ENCODE measurements around the gene RPS3. TPM values are rescaled to one million over a fixed set of nuclear protein-coding genes. Genes with fewer than 3 reads are reported as not detected.

RPS3 gene
- total and polyA plus RNA-seq, 2 of the 13 experiments (the other 11 are each of a cell fraction or from before 2014, with no cell fraction given), result 2,143 to 3,616 TPM

- TF ChIP-seq HMGXB3 (CRISPR knock-in tag; IDR thresholded peaks at IDR 0.05; ENCODE audit: borderline replicate concordance) (peak; percentile 89; the same call in 1 of the 2 replicates), KDM5B (CRISPR knock-in tag; IDR thresholded peaks at IDR 0.05; ENCODE audit: borderline replicate concordance) (peak; percentile 92; the same call in 1 of the 2 replicates), MTF2 (CRISPR knock-in tag; IDR thresholded peaks at IDR 0.05; ENCODE audit: borderline replicate concordance) (no peak), ZKSCAN8 (CRISPR knock-in tag; IDR thresholded peaks at IDR 0.05; ENCODE audit: borderline replicate concordance) (peak; percentile 72; the same call in 1 of the 2 replicates), SAFB2 (CRISPR knock-in tag; IDR thresholded peaks at IDR 0.05; ENCODE audit: borderline replicate concordance, low read depth) (peak; percentile 71), ZBTB43 (CRISPR knock-in tag; conservative IDR thresholded peaks at IDR 0.05) (0 out of 2 replicates have a peak, but pooled peaks have one; percentile 31), SIN3A (IDR thresholded peaks at IDR 0.05; ENCODE audit: borderline replicate concordance, low read depth, low read length) (no peak), FOXA1 (IDR thresholded peaks at IDR 0.05) (no peak), FOXA1 (CRISPR knock-in tag; IDR thresholded peaks at IDR 0.05) (no peak), ZNF792 (CRISPR knock-in tag; IDR thresholded peaks at IDR 0.05) (peak; percentile 96), ZNF12 (CRISPR knock-in tag; IDR thresholded peaks at IDR 0.05) (no peak), ZNF337 (CRISPR knock-in tag; IDR thresholded peaks at IDR 0.05; ENCODE audit: borderline replicate concordance, low read depth) (peak; percentile 90), IRF1 (CRISPR knock-in tag; IDR thresholded peaks at IDR 0.05; ENCODE audit: low read depth) (peak; percentile 83; the same call in 1 of the 2 replicates), ZNF296 (CRISPR knock-in tag; conservative IDR thresholded peaks at IDR 0.05) (0 out of 2 replicates have a peak, but pooled peaks have one; percentile 68), ZNF891 (CRISPR knock-in tag; IDR thresholded peaks at IDR 0.05) (peak; percentile 96), ZNF441 (CRISPR knock-in tag; IDR thresholded peaks at IDR 0.05; ENCODE audit: borderline replicate concordance) (peak; percentile 41; the same call in 1 of the 2 replicates), ZNF3 (CRISPR knock-in tag; IDR thresholded peaks at IDR 0.05) (no peak), ZNF597 (CRISPR knock-in tag; IDR thresholded peaks at IDR 0.05) (no peak), FOXA3 (CRISPR knock-in tag; IDR thresholded peaks at IDR 0.05) (peak; percentile 70), ZNF570 (CRISPR knock-in tag; IDR thresholded peaks at IDR 0.05; ENCODE audit: borderline replicate concordance) (peak; percentile 88), ZNF7 (CRISPR knock-in tag; IDR thresholded peaks at IDR 0.05) (peak; percentile 32; the same call in 1 of the 2 replicates), DR1 (CRISPR knock-in tag; IDR thresholded peaks at IDR 0.05) (peak; percentile 99), ZNF24 (IDR thresholded peaks at IDR 0.05) (no peak)
Observed at GRCh38 chr11:75399344-75400145, at the start of gene RPS3 (continued).

Data from HepG2 (cell line).